ENCODE results near the gene CCR5AS.
"Not testable (repeated sequence)": the region's sequence is repeated elsewhere in the genome, so short reads cannot be mapped to it uniquely, and the experiment has no call there.

Gene CCR5AS

DNA sequence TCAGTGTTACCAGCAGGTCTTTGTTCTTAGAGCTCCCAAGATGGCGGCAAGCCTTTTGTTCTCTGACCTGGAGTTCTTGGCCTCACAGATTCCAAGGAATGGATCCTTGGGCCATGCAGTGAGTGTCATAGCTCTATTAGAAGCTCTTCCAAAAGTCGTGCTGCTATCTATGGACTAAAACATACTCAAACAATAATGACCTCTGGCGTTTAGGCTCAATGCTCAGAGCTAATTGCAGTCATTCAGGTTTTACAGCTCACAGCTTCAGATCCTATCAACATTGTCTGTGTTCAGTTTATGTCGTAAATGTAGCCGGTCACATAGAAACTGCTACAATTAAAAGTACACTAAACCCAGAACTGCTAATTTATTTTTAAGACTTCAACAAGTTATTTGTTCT is 22.4 kb upstream of the CCR5AS start:
- no peak for DNase-seq (ENCODE audit: low spot score)

DNA sequence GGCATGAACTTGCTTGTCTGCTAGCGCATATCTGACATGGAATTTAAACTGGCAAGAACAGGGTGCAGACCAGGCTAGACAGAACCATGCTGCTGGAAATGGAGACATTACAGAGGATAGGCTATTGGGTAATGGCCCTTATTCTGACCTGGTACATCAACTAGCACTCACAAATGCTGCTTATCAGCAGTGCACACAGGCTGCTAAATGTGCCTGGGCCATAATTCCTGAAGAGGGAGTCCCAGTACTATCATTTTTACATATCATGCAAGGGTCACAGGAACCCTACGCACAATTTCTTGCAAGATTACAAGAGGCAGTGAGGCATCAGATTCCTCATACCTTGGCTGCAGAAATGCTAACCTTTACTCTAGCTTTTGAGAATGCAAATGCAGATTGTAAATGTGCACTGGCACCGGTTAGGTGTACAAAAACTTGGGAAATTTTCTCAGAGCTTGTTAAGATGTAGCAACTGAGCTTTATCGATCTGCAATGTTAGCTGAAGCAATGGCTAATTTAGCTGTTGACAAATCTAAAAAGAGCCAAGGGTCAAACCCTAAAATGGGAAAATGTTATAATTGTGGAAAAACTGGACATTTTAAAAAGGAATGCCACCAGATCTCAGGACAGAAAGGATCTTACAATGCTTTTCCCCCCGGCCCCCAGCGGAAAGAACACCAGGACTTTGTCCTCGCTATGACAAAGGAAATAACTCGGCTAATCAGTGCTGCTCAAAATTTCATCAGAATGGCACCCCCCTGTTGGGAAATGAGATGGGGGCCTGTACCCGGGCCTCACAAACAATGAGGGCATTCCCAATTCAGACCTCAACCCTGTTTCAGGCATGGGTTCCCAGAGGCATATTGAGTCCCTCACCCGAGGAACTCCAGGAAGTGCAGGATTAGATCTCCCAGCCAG is 21.3 kb upstream of the CCR5AS start:
- DNase-seq (ENCODE audit: low spot score), result no peak

DNA sequence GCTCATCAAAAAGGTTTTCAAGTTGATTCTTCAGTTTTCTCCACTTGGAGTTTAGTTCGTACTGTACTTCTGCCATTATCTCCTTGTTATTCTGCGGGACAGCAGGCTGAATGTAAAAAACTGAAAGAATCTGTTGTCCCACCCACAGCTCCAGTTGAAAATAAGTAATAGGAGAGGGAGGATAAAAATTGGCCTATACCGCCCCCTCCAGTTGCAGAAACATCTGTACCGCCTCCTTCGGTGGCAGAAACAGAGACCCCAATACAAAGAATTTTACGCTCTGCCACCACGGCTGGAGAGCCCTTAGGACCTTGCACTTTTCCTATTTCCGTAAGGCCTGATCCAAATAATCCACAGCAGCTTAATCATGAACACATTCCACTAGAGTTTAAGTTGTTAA is 20.5 kb upstream of the CCR5AS start:
- not testable (repeated sequence) for DNase-seq (ENCODE audit: low spot score)

DNA sequence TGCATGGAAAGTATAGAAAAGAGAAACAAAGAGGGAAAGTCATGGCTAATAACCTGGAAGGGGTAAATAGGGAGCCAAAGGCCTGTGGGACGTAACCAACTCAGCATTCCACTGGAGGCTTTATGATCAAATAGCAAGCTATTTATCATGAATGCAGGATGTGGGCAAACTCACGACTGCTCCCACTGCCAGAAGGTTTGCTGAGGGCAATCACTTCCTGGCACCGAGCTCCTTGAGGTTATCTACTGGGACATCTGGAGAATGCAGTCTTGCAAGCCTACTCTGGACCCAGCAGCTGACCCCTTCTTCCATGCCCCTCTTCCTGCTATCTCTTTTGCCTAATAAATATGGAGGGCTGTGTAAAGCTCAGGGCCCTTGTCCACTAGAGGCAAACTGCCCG is 19.6 kb upstream of the CCR5AS start:
- DNase-seq (ENCODE audit: low spot score), result not testable (repeated sequence)

- DNase-seq (ENCODE audit: low spot score), result no peak
These were observed 16.7 kb upstream of the CCR5AS start for GRCh38 chr3:46423588-46423987.

DNA sequence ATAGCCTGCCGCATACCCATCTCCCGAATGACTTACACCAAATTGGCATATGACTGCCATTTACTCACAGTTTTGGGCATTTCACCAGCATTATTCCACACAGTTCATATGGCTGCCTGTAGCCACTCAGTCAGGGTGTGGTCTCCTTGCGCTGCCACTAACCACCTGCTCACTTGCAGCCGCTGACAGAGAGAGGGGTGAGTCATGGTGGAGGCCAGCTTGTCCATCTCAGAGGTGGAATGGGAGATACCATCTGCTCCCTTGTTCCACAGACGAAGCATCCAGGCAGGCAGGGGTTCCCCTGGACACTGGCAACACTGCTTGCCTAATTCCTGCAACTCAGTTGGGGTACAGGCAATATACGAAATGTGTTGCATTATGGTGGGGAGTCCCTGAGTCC is 15.8 kb upstream of the CCR5AS start:
- no peak for DNase-seq (ENCODE audit: low spot score)

GRCh38 chr3:46420931-46421330 is 14.1 kb upstream of the CCR5AS start:
- no peak for DNase-seq (ENCODE audit: low spot score)

- no peak for DNase-seq (ENCODE audit: low spot score)
These were observed 12.9 kb upstream of the CCR5AS start for GRCh38 chr3:46419816-46420215.

DNA sequence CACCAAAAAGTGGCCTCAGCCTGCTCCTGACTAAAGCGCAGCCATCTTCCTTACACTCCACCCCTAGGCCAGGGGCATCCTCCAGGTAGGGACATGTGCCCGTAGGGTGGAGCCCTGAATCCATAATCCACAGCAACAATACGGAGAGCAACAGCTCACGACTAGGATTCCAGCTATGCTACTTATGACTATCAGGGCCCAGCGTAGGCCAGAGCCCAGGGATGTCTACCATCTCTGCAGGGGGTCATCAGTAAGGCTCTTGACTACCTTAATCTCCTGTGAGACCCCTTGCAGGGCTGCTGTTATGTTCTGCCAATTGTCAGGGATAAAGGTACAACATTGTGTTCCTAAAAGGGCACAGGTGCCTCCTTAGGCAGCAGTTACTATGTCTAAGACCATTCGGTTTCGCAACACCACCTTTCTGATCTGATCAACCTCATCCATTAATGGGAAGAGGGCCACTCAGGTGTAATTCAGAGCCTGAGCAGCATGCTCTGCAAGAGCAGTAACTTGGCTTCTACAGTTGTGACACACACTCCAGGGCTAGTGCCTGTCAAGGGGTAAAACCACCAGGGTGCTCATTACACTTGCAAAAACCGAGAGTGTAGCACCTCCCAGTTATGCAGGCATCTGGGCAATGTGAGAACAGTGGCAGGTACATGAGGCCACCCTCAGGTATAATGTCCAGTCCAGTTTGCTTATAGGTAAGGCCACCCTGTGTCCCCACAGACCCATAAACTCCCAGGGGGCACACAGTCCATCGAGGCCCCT is 11.2 kb upstream of the CCR5AS start:
- no peak for DNase-seq (ENCODE audit: low spot score)

DNA sequence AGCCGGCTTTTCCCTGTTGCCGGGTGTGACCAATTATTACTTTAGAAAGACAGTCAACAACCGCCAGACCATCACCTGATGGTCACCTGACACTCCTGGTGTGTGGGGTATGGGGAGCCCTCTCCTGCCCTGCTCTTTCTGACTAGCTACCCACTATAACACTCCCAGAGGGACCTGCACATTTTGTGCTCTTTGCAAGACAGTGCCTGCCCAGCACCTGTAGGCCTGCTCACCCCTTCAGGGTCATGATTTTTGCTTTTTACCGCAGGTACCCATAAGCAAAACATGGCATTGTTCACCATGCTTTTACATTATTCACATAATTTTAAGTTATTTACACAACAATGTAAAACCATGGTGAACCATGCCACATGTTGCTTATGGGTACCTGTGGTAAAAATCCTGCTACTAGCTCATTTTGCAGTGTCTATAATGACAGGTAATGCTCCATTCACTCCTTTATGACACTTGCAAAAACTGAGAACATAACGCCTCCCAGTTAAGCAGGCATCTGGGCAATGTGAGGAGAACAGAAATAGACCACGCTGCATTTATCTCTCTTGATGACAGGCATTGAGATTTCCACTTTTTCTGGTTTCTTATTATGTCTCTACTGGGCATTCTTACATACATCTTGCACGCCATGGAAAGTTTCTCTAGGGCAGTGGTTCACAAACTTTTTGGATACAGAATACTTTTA is 10.1 kb upstream of the CCR5AS start:
- no peak for DNase-seq (ENCODE audit: low spot score)

GRCh38 chr3:46416125-46416810 is 9.4 kb upstream of the CCR5AS start:
- no peak for DNase-seq (ENCODE audit: low spot score)

DNA sequence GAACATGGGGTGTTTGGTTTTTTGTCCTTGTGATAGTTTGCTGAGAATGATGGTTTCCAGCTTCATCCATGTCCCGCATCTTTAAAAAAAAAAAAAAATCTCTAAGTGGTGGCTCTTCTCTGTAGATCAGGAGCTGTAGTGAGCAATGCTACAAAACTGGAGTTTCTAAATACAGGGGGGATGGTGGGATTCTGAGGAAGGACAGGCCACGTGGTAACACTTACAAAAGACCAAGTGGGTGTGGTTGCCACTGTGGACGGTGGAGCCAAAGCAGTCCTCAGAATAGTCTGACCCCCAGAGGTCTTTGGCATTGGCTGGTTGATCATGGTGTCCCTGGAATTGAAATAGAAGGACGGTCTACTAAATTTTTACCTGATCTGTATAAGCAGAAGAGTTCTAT is 7.9 kb upstream of the CCR5AS start:
- no peak for DNase-seq (ENCODE audit: low spot score)

- no peak for DNase-seq (ENCODE audit: low spot score)
These were observed 7.1 kb upstream of the CCR5AS start for GRCh38 chr3:46413951-46414350.

DNA sequence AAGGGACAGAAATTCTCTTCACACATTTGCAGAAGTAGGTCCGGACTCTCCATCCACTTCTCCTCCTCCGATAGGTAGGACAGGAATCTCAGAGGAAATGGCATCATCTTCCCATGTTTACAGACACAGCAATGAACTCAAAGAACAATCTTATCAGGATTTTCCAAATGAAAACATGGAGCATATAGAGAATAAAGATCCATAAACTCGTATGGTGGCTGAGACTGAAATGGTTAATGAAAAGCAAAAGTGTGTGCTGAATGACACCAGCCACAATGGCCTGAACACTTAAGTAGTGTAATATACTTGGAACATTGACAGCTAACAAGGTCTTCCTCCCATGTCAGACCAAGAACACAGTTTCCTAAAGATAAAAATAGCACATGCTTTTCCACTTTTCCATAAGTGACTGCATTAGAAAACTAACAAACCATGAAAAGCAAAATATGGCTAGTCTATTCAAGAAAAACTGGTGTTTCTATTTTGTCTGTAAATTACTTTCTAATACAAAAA is 6.0 kb upstream of the CCR5AS start:
- no peak for DNase-seq (ENCODE audit: low spot score)

DNA sequence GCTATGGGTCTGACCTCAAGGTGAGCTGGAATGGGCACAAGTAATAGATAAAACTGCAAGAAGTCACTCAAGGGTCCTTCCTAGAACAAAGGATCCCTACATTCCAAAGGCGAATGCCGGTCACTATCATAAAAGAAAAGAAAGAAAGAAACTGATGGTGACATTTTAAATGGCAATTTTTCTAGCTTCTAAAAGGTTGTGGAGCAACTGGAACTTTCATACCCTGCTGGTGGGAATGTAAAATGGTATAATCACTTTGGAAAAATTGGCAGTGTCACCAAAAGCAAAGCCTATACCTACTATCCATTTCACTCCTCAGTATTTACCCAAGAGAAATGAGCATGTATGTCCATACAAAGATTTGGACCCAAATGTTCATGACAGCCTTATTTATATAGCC is 4.4 kb upstream of the CCR5AS start:
- no peak for DNase-seq (ENCODE audit: low spot score)

DNA sequence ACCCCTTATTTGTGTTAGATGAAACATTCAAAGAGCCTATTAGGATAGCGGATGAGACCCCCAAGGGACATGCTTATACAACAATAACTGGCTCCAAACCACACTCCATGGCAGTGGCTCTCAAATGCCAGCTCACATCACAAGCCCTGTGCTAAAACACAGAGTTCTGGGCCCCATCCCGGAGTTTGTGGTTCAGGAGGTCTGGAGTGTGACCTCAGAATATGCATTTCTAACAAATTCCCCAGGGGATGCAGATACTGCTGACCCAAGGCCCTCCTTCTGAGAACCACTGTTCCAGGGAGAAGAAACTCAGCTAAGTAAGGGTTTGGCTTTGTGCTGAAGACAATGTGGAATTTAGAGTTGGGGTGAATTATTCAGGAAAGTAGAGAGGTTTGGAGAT is 3.8 kb upstream of the CCR5AS start:
- DNase-seq (ENCODE audit: low spot score), result no peak

DNA sequence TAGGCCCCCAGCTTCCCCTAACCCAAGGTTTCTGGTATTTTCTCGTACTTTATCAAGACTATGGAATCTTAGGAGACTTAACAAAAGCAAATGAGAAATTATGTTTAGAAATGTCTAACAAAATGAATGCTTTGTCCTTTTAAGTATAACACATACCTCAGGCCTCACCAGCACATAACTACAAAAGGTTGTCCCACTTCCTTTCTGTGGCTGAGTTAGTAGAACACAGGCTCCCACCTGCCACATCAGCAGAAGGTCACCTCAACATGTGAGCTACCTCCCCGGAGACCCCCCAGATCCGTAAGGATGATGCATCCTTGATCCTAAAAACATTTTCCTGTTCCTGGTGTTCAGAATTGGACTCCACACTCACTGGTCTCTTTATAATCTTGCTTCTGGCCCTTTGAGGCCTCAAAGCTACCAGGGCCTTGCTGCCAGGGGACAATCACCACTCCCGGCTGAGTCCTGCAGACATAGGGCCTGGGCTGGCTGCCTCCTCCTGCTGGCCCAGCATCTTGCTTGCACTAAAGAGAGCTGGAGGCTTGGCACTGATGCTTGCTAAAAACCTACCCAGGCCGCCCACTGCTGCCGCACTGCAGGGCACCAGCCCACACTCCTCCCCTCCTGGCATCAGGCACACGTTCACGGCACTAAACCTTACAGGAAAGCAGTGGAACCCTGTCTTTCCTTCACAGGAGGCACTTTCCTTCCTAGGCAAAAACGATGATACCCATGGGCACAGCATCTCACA is 3.0 kb upstream of the CCR5AS start:
- DNase-seq (ENCODE audit: low spot score), result no peak

DNA sequence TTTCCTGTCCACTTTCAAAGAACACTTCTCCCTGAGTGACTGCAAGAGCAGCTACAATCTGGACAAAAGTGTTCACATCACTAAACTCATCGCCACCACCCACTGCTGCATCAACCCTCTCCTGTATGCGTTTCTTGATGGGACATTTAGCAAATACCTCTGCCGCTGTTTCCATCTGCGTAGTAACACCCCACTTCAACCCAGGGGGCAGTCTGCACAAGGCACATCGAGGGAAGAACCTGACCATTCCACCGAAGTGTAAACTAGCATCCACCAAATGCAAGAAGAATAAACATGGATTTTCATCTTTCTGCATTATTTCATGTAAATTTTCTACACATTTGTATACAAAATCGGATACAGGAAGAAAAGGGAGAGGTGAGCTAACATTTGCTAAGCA is 2.0 kb upstream of the CCR5AS start:
- no peak for DNase-seq (ENCODE audit: low spot score)

- no peak for DNase-seq (ENCODE audit: low spot score)
These were observed 1.1 kb upstream of the CCR5AS start for GRCh38 chr3:46407970-46408369.

DNA sequence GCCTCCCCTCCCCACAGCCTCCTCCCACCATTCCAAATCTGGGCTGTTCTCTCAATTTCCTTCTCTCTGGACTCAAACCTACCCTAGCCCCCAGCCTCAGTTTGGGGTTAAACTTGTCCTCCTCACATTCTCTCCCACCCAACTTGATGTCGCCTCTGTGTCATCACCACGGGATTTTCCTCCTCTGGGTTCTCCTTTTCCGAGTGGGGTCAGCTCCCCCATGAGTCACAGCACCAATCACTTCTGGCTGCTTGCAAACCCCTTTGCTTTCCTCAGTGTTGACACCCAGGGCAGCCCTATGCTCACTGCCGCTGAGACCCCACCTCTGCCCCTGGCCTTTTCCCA is 451 bp downstream of the CCR5AS start:
- no peak for DNase-seq (ENCODE audit: low spot score)

DNA sequence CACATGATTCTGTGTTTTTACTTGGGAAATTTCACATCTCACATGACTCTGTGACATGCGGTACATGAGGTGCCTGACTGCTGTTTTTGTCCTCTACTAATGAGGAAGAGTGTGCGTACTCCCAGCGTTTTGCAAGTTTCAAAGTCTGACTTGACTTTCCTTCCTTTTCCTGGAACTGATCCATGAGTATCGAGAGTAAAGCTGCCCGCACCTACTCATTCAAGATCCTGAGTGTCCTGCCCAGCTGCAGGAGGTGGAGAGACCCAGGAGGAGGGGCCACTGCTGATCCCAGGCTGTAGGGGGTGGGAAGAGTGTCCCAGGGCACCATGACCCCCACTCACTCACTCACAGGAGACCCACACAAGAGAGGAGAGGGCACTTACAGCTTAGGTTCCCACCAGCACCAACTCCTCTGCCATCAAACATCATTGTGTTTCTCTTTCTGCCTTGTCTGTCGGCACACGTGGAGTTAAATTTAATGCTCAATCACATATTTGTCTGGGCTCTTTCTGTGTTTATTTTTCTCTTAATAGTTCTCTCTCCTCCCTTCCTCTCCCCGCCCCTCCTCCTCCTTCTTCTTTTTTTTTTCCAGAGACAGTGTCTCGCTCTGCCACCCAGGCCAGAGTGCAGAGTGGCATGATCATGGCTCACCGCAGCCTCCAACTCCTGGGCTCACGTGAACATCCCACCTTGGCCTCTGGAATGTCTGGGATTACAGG is 1.4 kb downstream of the CCR5AS start:
- no peak for DNase-seq (ENCODE audit: low spot score)
